Erythroblast (primary cell): ENCODE measurements around the gene HARS2.
"Not testable (repeated sequence)": the region's sequence is repeated elsewhere in the genome, so short reads cannot be mapped to it uniquely, and the experiment has no call there.

ENCODE experiments used
- GATA1 ChIP-seq: IDR thresholded peaks from 2 replicates; pipeline ENCODE4 v1.6.1; 2011; ENCODE audit warnings: low read depth, mild to moderate bottlenecking, control low read depth, low read length, moderate library complexity
- POLR2A ChIP-seq: IDR thresholded peaks from 2 replicates; pipeline ENCODE4 v1.6.1; 2011; ENCODE audit warnings: mild to moderate bottlenecking, low read length

- TF ChIP-seq POLR2A, GATA1: not testable (repeated sequence)
These were observed 30.1 kb downstream of the HARS2 start for GRCh38 chr5:140721395-140721794.
